WTC11 (cell line): ENCODE measurements around the gene GTSE1. TPM values are rescaled to one million over a fixed set of nuclear protein-coding genes. Genes with fewer than 3 reads are reported as not detected.

Experiments
- ATAC-seq: fragments of 200-7000 bp; cut with Tn5 transposase; 2 replicates; pipeline ENCODE4 v1.10.0; 2021; ENCODE audit warnings: mild to moderate bottlenecking, moderate library complexity
- CTCF ChIA-PET: fragments of 300-600 bp; sonication (Branson Sonifier 250); formaldehyde crosslinking; loops from one replicate; lab custom pipeline; 2021; ENCODE audit warnings: antibody characterized with exemption; lab: Charles Lee
- POLR2A ChIA-PET: fragments of 350-600 bp; sonication (Branson Sonifier 250); formaldehyde crosslinking; loops from one replicate; lab custom pipeline; 2021; ENCODE audit warnings: antibody characterized with exemption; lab: Charles Lee
- DNase-seq: peaks from one replicate; pipeline ENCODE4 v3.0.0; 2021; ENCODE audit warnings: low spot score
- H3K27ac Mint-ChIP-seq: 2 replicates; pipeline ENCODE4 v1.8.0; 2021; ENCODE audit warnings: mixed read lengths
- H3K27me3 Mint-ChIP-seq: 2 replicates; pipeline ENCODE4 v1.8.0; 2021; ENCODE audit warnings: low read depth, mild to moderate bottlenecking, moderate library complexity, mixed read lengths
- H3K36me3 Mint-ChIP-seq: 2 replicates; pipeline ENCODE4 v1.8.0; 2021; ENCODE audit warnings: mixed read lengths
- H3K4me1 Mint-ChIP-seq: 2 replicates; pipeline ENCODE4 v1.8.0; 2022; ENCODE audit warnings: mixed read lengths
- H3K4me3 Mint-ChIP-seq: 2 replicates; pipeline ENCODE4 v1.8.0; 2021; ENCODE audit warnings: mild to moderate bottlenecking, moderate library complexity, mixed read lengths
- H3K9me3 Mint-ChIP-seq: 2 replicates; pipeline ENCODE4 v1.8.0; 2021; ENCODE audit warnings: mixed read lengths
- CTCF ChIP-seq: fragments of 200-600 bp; IDR thresholded peaks from 2 replicates; pipeline ENCODE4 v1.8.0; 2022; ENCODE audit warnings: antibody characterized with exemption
- FOXJ3 ChIP-seq: sonication (generic); formaldehyde crosslinking; IDR thresholded peaks from 2 replicates; pipeline ENCODE4 v1.9.0; 2021; ENCODE audit warnings: missing genetic modification reagents, mild to moderate bottlenecking, borderline replicate concordance
- HMGA2 ChIP-seq: fragments of 250-450 bp; sonication (Bioruptor Pico); IDR thresholded peaks from 2 replicates; pipeline ENCODE4 v1.4.0; 2021; ENCODE audit warnings: mild to moderate bottlenecking, moderate library complexity
- JAZF1 ChIP-seq: fragments of 250-450 bp; sonication (Bioruptor Pico); IDR thresholded peaks from 2 replicates; pipeline ENCODE4 v1.9.0; 2021; ENCODE audit warnings: moderate library complexity, mild to moderate bottlenecking, inconsistent platforms
- NR1H2 ChIP-seq: sonication (generic); formaldehyde crosslinking; IDR thresholded peaks from 2 replicates; pipeline ENCODE4 v1.9.0; 2021; ENCODE audit warnings: mild to moderate bottlenecking, moderate library complexity, missing genetic modification reagents
- NR2C2 ChIP-seq: sonication (generic); formaldehyde crosslinking; IDR thresholded peaks from 2 replicates; pipeline ENCODE4 v1.8.0; 2022; ENCODE audit warnings: mild to moderate bottlenecking, missing genetic modification reagents
- SMAD3 ChIP-seq: sonication (generic); formaldehyde crosslinking; IDR thresholded peaks from 2 replicates; pipeline ENCODE4 v1.8.0; 2022; ENCODE audit warnings: missing genetic modification reagents, mild to moderate bottlenecking, borderline replicate concordance
- SMAD4 ChIP-seq: sonication (generic); formaldehyde crosslinking; IDR thresholded peaks from 2 replicates; pipeline ENCODE4 v1.8.0; 2022; ENCODE audit warnings: mild to moderate bottlenecking, missing genetic modification reagents
- SOX15 ChIP-seq: fragments of 250-450 bp; sonication (Bioruptor Pico); IDR thresholded peaks from 2 replicates; pipeline ENCODE4 v1.9.0; 2021; ENCODE audit warnings: mild to moderate bottlenecking
- ZBTB43 ChIP-seq: sonication (generic); formaldehyde crosslinking; IDR thresholded peaks from 2 replicates; pipeline ENCODE4 v1.8.1; 2023; ENCODE audit warnings: mild to moderate bottlenecking, missing genetic modification reagents
- ZNF396 ChIP-seq: fragments of 250-450 bp; sonication (Bioruptor Pico); IDR thresholded peaks from 2 replicates; pipeline ENCODE4 v1.8.0; 2021; ENCODE audit warnings: mild to moderate bottlenecking, moderate library complexity, borderline replicate concordance
- ZNF532 ChIP-seq: fragments of 250-450 bp; sonication (Bioruptor Pico); IDR thresholded peaks from 2 replicates; pipeline ENCODE4 v1.9.0; 2021; ENCODE audit warnings: mild to moderate bottlenecking, borderline replicate concordance
- total RNA-seq: library from RNA; stranded (reverse); gene quantifications from 3 replicates; pipeline ENCODE4 v1.2.3, GENCODE V29; 2021
- TF ChIP-seq, protein P1 (sequence below): sonication (generic); formaldehyde crosslinking; IDR thresholded peaks from 2 replicates; pipeline ENCODE4 v1.8.0; 2022; ENCODE audit warnings: mild to moderate bottlenecking, missing genetic modification reagents
- TF ChIP-seq, protein P2 (sequence below): sonication (generic); formaldehyde crosslinking; IDR thresholded peaks from 2 replicates; pipeline ENCODE4 v1.8.1; 2023; ENCODE audit warnings: mild to moderate bottlenecking, missing genetic modification reagents, moderate library complexity
- TF ChIP-seq, protein P3 (sequence below): fragments of 250-450 bp; sonication (Bioruptor Pico); conservative IDR thresholded peaks from 2 replicates; pipeline ENCODE4 v1.9.0; 2021; ENCODE audit warnings: mild to moderate bottlenecking
- TF ChIP-seq, protein P4 (sequence below): sonication (generic); formaldehyde crosslinking; IDR thresholded peaks from 2 replicates; pipeline ENCODE4 v1.8.1; 2023; ENCODE audit warnings: mild to moderate bottlenecking, missing genetic modification reagents, borderline replicate concordance

Gene GTSE1
- total RNA-seq, 1 experiment from 2014 or later: 56.1 TPM

GRCh38 chr22:46336119-46337078, 39.7 kb downstream of the GTSE1 start (continued):
- TF ChIP-seq ZNF532: no peak
- TF ChIP-seq, protein P1, sequence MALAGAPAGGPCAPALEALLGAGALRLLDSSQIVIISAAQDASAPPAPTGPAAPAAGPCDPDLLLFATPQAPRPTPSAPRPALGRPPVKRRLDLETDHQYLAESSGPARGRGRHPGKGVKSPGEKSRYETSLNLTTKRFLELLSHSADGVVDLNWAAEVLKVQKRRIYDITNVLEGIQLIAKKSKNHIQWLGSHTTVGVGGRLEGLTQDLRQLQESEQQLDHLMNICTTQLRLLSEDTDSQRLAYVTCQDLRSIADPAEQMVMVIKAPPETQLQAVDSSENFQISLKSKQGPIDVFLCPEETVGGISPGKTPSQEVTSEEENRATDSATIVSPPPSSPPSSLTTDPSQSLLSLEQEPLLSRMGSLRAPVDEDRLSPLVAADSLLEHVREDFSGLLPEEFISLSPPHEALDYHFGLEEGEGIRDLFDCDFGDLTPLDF (CRISPR knock-in tag): no peak

DNA sequence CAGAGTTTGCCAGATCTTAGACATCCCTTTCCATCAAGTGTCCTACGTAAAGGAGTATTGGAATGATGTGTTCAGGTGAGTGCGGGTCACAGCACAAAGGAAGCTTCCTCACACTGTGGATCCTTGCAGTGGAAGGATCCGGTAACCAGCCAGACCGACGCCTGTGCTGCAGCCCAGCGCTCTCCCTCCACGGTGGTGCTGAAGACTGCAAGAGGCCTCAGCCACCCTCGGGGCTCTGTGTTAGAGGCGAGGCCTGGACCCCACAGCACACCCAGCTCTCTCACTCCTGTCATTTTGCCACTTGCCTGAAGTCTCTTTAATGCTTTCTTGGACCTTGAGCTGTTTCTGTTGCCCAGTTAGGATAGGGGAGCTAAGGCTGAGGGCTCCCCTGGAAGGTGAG, 41.2 kb downstream of the GTSE1 start:
- ChIA-PET POLR2A (no interaction called here), CTCF (no interaction called here)
- ATAC-seq: no peak
- no peaks in the 10 kb centered on the region for H3K27me3 Mint-ChIP-seq
- H3K9me3 Mint-ChIP-seq: no peaks in the 10 kb centered on the region
- peaks cover 51% of the 10 kb centered on the region for H3K36me3 Mint-ChIP-seq
- H3K4me1 Mint-ChIP-seq: peaks cover 18% of the 10 kb centered on the region
- no peak overlapping the region for H3K4me3 Mint-ChIP-seq
- no peak for DNase-seq
- H3K27ac Mint-ChIP-seq: peak overlapping the region; percentile 19; the same call in 1 of the 2 replicates
- no peak for TF ChIP-seq SMAD4 (CRISPR knock-in tag)
- TF ChIP-seq SMAD3 (CRISPR knock-in tag): no peak
- TF ChIP-seq ZNF396: no peak
- no peak for TF ChIP-seq HMGA2
- no peak for TF ChIP-seq NR2C2 (CRISPR knock-in tag)
- TF ChIP-seq, protein P2, sequence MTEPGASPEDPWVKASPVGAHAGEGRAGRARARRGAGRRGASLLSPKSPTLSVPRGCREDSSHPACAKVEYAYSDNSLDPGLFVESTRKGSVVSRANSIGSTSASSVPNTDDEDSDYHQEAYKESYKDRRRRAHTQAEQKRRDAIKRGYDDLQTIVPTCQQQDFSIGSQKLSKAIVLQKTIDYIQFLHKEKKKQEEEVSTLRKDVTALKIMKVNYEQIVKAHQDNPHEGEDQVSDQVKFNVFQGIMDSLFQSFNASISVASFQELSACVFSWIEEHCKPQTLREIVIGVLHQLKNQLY (CRISPR knock-in tag): no peak
- TF ChIP-seq, protein P3, sequence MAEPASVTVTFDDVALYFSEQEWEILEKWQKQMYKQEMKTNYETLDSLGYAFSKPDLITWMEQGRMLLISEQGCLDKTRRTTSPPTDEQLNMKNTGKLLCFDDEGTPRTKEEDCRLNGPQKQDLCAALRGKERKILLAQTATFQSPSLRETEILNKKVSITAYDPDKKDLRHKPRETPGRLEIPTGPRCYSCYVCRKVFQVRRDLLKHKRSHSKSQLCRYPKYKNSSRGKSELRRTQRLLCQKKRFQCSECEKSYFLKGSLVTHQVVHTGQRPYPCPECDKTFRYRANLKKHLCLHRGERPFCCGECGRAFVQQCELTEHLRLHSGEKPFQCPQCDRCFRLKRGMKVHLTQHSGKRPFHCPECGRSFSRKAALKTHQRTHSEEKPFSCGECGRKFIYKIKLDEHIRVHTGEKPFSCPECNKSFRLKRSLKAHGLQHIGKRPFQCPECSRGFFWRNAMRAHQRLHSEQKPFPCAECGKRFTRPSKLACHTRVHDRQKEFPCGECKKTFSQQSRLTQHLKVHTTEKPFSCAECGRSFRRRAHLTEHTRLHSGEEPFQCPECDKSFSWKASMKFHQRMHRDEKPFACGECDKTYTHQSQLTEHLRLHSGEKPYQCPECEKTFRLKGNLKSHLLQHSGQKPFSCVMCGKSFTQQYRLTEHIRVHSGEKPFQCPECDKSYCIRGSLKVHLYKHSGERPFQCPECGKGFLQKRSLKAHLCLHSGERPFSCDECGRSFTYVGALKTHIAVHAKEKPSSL (CRISPR knock-in tag): no peak
- TF ChIP-seq CTCF: no peak
- no peak for TF ChIP-seq FOXJ3 (CRISPR knock-in tag)
- no peak for TF ChIP-seq SOX15
- TF ChIP-seq JAZF1 (CRISPR knock-in tag): no peak
- TF ChIP-seq, protein P4, sequence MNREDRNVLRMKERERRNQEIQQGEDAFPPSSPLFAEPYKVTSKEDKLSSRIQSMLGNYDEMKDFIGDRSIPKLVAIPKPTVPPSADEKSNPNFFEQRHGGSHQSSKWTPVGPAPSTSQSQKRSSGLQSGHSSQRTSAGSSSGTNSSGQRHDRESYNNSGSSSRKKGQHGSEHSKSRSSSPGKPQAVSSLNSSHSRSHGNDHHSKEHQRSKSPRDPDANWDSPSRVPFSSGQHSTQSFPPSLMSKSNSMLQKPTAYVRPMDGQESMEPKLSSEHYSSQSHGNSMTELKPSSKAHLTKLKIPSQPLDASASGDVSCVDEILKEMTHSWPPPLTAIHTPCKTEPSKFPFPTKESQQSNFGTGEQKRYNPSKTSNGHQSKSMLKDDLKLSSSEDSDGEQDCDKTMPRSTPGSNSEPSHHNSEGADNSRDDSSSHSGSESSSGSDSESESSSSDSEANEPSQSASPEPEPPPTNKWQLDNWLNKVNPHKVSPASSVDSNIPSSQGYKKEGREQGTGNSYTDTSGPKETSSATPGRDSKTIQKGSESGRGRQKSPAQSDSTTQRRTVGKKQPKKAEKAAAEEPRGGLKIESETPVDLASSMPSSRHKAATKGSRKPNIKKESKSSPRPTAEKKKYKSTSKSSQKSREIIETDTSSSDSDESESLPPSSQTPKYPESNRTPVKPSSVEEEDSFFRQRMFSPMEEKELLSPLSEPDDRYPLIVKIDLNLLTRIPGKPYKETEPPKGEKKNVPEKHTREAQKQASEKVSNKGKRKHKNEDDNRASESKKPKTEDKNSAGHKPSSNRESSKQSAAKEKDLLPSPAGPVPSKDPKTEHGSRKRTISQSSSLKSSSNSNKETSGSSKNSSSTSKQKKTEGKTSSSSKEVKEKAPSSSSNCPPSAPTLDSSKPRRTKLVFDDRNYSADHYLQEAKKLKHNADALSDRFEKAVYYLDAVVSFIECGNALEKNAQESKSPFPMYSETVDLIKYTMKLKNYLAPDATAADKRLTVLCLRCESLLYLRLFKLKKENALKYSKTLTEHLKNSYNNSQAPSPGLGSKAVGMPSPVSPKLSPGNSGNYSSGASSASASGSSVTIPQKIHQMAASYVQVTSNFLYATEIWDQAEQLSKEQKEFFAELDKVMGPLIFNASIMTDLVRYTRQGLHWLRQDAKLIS (CRISPR knock-in tag): no peak
- no peak for TF ChIP-seq NR1H2 (CRISPR knock-in tag)
- TF ChIP-seq ZBTB43: no peak
